HG02852 (cell line): ENCODE data around the gene HIP1R.

ENCODE experiments used
- ATAC-seq: cut with Tn5 transposase; IDR thresholded peaks from one replicate; pipeline ENCODE4 v1.9.1; 2021; ENCODE audit warnings: mild to moderate bottlenecking, moderate library complexity; ENCODE audit not compliant: unreplicated experiment

HIP1R gene

GRCh38 chr12:122834104-122834920, 945 bp upstream of the HIP1R start:
- ATAC-seq: no peak

GRCh38 chr12:122835750-122836026, 431 bp downstream of the HIP1R start:
- no peak for ATAC-seq

DNA sequence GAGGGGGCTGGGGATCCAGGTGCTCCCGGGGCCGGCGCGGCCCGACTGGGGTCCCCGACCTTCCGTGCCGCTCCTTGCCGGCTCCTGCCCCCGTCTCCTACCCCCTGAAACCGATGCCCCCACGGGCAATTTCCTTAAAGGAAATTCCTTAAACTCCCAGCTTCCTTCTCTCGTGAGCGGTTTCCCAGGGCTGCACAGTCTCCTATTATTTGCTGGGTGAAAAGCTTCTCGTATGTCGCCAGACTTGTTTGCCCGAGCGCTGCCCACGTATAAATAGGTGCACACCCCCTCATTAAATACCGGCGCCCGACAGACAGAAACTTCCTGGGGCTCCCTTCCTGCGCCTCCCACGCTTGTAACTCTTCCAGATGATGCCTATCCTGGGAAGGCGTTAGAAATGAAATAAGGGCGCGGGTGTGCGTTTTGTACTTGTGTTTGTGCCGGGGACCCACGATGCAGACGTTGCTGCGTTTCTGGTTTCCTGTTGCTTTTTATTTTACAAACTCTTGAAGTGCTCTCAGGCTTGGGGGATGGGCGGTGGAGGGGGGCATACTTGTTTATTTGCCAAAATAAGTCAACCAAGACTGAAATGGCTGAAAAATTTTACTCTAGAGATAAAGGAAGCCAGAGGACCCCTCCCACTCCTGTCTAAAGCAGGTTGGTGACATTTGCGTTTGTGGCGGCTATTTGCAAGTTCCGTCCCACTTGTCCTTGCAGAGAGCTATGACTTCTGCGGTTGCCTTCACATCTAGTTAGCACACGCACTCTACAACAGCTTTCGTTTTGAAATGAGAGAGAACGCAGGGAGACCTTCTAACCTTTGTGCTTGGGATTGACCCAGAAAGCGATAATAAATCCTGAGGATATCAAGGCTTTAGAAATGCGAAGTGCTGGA, 1.0 kb downstream of the HIP1R start:
- ATAC-seq: peak; percentile 65

DNA sequence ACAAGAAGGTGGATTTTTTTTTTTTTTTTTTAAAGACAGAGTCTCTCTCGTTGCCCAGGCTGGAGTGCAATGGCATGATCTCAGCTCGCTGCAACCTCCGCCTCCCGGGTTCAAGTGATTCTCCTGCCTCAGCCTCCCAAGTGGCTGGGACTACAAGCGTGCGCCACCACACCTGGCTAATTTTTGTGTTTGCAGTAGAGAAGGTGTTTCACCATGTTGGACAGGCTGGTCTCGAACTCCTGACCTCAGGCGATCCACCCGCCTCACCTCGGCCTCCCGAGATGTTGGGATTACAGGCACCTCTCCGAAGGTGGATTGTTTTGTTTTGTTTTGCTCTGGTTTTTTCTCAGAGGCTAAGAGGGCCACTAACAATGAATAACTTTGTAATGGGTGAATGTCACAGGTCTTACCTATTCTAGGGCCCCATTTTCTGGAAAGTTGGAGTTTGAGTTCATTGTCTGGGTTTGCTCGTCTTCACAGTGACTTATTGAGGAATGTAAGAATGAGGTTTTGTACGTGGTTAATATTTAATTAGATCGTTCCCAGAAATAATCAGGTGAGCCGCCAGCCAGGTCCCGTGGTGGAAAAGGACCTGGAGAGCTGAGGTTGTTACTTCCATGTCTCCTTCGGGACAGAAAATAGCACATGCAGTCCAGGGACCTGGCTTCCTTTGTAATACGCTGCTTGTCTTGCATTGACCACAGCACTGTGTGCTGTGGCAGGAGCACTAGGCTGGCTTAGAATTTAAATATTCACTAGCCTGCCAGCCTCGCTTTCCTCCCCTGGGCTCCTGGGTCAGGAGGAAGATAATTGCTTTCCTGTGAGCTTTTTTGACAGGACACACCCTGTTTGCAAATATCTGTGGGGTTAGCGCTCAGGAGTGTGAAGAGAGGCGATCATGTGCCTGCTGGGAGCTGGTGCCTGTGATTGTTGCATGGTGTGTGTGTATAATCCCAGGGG, 2.3 kb downstream of the HIP1R start:
- ATAC-seq: no peak

DNA sequence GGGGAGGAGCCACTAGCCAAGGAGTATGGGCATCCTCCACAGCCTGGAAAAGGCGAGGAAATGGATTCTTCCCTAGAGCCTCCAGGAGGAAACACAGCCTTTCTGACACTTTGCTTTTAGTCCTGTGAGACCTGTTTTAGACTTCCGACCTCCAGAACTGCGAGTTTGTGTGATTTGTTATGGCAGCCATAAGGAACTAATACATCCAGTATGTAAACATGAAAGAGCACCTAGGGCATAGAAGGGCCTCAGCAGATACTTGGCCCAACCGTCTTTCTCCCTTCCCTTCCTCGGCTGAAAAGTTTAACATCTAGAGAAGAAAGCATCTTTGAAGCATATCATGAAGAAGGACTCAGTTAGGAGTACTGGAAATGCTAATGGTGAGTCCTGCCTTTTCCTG, 3.6 kb downstream of the HIP1R start:
- ATAC-seq: no peak

DNA sequence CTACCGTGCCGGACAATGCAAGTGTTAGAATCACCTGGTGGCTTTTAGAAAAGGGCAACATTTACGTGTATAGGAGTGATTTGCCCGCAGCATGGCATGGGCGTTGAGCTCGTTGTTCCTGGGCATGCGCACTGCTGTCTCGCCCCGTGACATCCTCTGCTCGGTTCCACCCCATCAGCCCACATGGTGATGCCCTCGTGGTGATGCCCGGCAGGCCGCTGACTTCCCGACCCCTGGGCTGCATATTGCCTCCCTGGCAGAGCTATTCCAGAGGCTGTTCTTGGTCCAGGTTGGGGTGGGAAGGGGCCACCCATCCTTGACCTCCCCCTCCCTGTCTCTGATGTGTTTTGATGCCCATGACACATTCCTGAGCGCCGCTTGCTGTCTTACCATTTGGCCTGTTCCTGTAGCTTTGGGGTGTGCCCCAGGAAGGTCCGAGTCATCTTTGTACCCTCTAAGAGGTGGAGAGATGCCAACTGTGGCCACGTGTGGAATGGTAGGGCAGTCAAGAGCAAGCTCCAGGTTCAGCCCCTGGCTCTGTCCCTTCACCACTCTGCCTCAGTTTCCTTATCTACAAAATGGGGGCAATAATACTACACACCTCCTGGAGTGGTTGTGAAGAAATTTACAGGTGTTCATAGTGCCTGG, 4.8 kb downstream of the HIP1R start:
- no peak for ATAC-seq

GRCh38 chr12:122840580-122841513, 5.6 kb downstream of the HIP1R start:
- ATAC-seq: no peak

- no peak for ATAC-seq
These were observed 6.5 kb downstream of the HIP1R start for GRCh38 chr12:122841544-122842321.

DNA sequence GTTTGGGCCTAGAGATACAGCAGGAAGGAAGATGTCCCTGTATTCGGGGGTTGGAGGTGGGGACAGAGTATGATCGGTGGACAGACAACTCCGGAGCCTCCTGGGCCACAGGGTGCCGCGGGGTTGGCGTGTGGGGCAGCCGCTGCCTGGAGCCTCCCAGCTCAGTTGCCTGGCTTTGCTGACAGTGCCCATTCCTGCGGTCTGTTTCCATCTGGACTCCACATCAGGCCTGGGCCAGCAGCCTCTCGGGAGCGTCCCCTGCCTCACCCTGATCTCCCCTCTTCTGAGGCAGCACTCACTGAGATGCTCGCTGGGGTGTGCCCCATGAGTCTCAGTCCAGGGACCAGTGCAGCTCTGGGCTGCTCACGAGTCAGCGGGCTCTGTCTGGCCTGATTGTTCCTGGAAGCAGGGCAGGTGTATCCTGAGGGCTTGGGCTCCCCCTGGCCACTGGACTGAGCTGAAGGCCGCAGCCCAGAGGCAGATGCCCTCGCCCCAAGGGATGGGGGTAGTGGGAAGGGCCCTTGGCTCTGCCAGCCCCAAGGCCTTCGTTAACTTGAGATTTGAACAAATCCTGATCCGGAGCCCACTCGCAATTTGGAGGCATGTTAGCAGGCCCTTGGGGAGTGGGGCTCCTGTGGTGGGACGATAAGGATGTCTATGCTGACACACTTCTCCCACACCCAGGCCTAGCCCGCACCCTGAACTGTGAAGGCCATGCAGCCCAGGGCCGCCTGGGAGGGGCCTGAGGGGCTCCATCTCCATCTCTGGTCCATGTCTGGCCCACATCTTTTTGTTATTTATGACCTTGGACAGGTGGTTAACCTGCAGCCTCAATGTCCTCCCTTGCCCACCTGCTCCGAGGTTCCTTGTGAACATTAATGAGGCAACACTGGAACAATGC, 7.5 kb downstream of the HIP1R start:
- no peak for ATAC-seq

GRCh38 chr12:122843455-122843854, 8.2 kb downstream of the HIP1R start:
- ATAC-seq: no peak

- ATAC-seq: no peak
These were observed 9.2 kb downstream of the HIP1R start for GRCh38 chr12:122844366-122844971.

DNA sequence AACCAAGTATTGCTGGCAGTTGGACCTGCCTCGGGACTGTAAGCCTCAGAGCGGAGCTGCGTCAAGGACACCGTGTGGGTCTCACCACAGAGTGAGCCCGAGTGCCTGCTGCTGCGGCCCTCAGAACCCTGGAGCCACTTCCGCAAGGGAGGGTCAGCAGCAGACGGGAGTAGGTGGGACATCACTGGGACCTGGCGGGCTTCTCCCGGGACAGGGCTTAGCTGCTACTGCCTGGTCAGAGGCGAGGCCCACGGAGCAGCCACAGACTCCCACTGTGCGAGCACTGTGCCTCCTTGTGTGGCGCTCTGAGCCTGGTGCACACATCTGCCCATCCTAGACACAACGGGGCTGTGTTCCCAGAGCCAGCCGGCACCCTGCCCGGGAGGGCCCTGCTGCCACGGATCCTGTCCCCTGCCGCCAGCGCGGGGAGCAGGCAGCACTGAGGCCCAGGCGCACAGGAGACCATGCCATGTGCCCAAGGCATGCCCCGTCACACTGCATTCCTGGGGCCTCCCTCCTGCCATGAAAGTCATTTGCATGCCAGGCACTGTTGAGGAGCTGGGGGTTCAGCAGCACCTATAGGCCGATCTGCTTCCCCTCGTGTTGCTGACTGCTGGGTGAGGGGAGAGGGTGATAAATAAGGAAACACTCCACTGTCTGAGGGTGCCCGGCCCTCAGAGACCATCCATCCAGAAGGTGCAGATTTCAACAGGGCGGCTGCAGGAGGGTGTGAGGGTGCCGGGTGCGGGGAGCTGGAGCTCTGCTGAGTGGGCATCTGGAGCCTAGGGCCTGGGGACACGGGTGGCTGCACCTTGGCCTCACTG, 10.0 kb downstream of the HIP1R start:
- ATAC-seq: no peak

GRCh38 chr12:122845865-122846621, 10.8 kb downstream of the HIP1R start:
- ATAC-seq: no peak

DNA sequence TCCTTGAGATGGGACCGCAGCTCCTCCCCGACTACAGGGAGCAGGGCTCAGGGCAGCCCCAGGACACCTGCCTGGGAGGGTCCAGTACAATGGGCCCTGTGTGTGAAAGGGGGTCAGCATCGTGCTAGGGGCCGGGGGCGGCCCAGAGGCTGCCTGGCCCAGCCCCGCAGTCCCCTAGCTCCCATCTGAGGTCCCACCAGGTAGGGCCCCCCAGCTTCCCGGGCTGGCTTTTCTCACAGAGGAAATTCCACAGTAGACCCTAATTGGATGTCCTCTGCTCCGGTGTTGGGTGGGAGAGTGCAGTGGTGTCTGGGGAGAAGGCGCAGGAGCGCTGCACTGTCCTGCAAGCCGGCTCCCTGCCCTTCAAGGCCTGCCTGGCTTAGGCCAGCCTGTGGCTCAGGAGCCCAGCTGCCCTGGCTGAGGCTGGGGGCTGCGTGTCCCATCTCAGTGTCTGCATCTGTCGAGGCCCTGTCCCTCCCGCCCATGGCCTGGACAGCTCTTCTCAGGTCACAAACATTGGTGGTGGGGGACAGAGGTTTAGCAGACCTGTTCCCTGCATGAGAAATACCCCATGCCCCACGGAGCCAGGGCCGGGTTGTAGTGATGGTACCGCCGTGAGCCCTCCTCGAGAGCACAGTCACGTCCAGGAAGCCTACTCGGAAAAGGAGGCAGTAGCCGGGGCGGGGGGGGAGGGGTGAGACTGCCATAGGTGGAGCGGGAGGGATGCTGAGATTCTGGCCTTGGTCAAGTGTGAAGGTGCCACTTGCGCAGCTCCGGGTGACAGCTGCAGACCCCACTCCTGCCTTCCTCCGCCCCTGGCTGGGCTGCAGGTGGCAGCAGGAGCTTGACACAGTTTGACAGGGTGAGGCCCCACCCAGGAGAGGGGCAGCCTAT, 11.6 kb downstream of the HIP1R start:
- no peak for ATAC-seq

GRCh38 chr12:122847516-122847836, 12.2 kb downstream of the HIP1R start:
- no peak for ATAC-seq
